NT2/D1 (cell line): ENCODE results near the gene NPAS3.

Source experiments
- DNase-seq: peaks from one replicate; pipeline ENCODE4 v3.0.0-alpha.2; 2011; ENCODE audit warnings: low read depth, low spot score
- H3K27me3 ChIP-seq: 2 replicates; pipeline ENCODE4 v1.6.0; 2011; ENCODE audit warnings: mild to moderate bottlenecking; ENCODE audit not compliant: insufficient read length, insufficient read depth
- H3K36me3 ChIP-seq: 2 replicates; pipeline ENCODE4 v1.6.1; 2011; ENCODE audit warnings: mild to moderate bottlenecking, low read length, mixed read lengths; ENCODE audit not compliant: insufficient read depth, insufficient read length
- H3K4me1 ChIP-seq: 2 replicates; pipeline ENCODE4 v1.5.1; 2011; ENCODE audit not compliant: insufficient read depth, insufficient read length
- H3K4me3 ChIP-seq: 2 replicates; pipeline ENCODE4 v1.5.1; 2011; ENCODE audit warnings: low read depth; ENCODE audit not compliant: insufficient read length
- H3K9ac ChIP-seq: 2 replicates; pipeline ENCODE4 v1.6.0; 2011; ENCODE audit warnings: low read depth; ENCODE audit not compliant: insufficient read length
- H3K9me3 ChIP-seq: 2 replicates; pipeline ENCODE4 v1.5.1; 2011; ENCODE audit warnings: mild to moderate bottlenecking, low read length; ENCODE audit not compliant: insufficient read depth
- SUZ12 ChIP-seq: IDR thresholded peaks from 2 replicates; pipeline ENCODE4 v1.6.1; 2011; ENCODE audit not compliant: insufficient read length, insufficient read depth; ENCODE audit errors: extremely low read depth
- YY1 ChIP-seq: IDR thresholded peaks from 2 replicates; pipeline ENCODE4 v1.6.1; 2011; ENCODE audit not compliant: insufficient read length, insufficient read depth
- ZNF274 ChIP-seq: IDR thresholded peaks from 2 replicates; pipeline ENCODE4 v1.6.1; 2011; ENCODE audit warnings: mild to moderate bottlenecking, low read depth, low read length

The NPAS3 gene

GRCh38 chr14:33527023-33527634 lies 588.5 kb downstream of the NPAS3 start:
- Histone ChIP-seq H3K36me3 (no peaks in the 10 kb centered on the region), H3K4me1 (no peaks in the 10 kb centered on the region), H3K9me3 (no peaks in the 10 kb centered on the region), H3K4me3 (no peak overlapping the region), H3K9ac (no peak overlapping the region), H3K27me3 (no peaks in the 10 kb centered on the region)
- DNase-seq: no peak
- no peak for TF ChIP-seq ZNF274
- TF ChIP-seq YY1: no peak
- TF ChIP-seq SUZ12: no peak

GRCh38 chr14:33528655-33529054 lies 590.0 kb downstream of the NPAS3 start:
- Histone ChIP-seq H3K27me3 (no peaks in the 10 kb centered on the region), H3K36me3 (no peaks in the 10 kb centered on the region), H3K9ac (no peak overlapping the region), H3K4me1 (no peaks in the 10 kb centered on the region), H3K4me3 (no peak overlapping the region), H3K9me3 (no peaks in the 10 kb centered on the region)
- no peak for DNase-seq
- TF ChIP-seq SUZ12: no peak
- no peak for TF ChIP-seq YY1
- TF ChIP-seq ZNF274: no peak

- Histone ChIP-seq H3K27me3 (no peaks in the 10 kb centered on the region), H3K36me3 (no peaks in the 10 kb centered on the region), H3K4me1 (no peaks in the 10 kb centered on the region), H3K9ac (no peak overlapping the region), H3K9me3 (no peaks in the 10 kb centered on the region), H3K4me3 (no peak overlapping the region)
- TF ChIP-seq YY1 (no peak), ZNF274 (no peak)
- no peak for DNase-seq
These were observed 591.4 kb downstream of the NPAS3 start for GRCh38 chr14:33529787-33530757.

GRCh38 chr14:33532553-33532952 lies 593.9 kb downstream of the NPAS3 start:
- no peak overlapping the region for H3K9ac ChIP-seq
- no peaks in the 10 kb centered on the region for H3K4me1 ChIP-seq
- no peaks in the 10 kb centered on the region for H3K36me3 ChIP-seq
- no peaks in the 10 kb centered on the region for H3K27me3 ChIP-seq
- no peak for TF ChIP-seq SUZ12
- TF ChIP-seq YY1: no peak
- TF ChIP-seq ZNF274: no peak
- no peak overlapping the region for H3K4me3 ChIP-seq
- DNase-seq: no peak
- no peaks in the 10 kb centered on the region for H3K9me3 ChIP-seq

GRCh38 chr14:33534104-33534503 lies 595.4 kb downstream of the NPAS3 start:
- Histone ChIP-seq H3K36me3 (no peaks in the 10 kb centered on the region), H3K4me1 (no peaks in the 10 kb centered on the region), H3K4me3 (no peak overlapping the region), H3K9ac (no peak overlapping the region), H3K9me3 (no peaks in the 10 kb centered on the region), H3K27me3 (no peaks in the 10 kb centered on the region)
- TF ChIP-seq SUZ12 (no peak), ZNF274 (no peak), YY1 (no peak)
- DNase-seq: no peak

GRCh38 chr14:33534632-33535031 lies 596.0 kb downstream of the NPAS3 start:
- no peak for DNase-seq
- H3K36me3 ChIP-seq: no peaks in the 10 kb centered on the region
- no peaks in the 10 kb centered on the region for H3K9me3 ChIP-seq
- TF ChIP-seq YY1 (no peak), SUZ12 (no peak), ZNF274 (no peak)
- H3K9ac ChIP-seq: no peak overlapping the region
- no peak overlapping the region for H3K4me3 ChIP-seq
- H3K4me1 ChIP-seq: no peaks in the 10 kb centered on the region
- H3K27me3 ChIP-seq: no peaks in the 10 kb centered on the region

- H3K9me3 ChIP-seq: no peaks in the 10 kb centered on the region
- no peaks in the 10 kb centered on the region for H3K36me3 ChIP-seq
- H3K27me3 ChIP-seq: no peaks in the 10 kb centered on the region
- H3K4me3 ChIP-seq: no peak overlapping the region
- no peaks in the 10 kb centered on the region for H3K4me1 ChIP-seq
- no peak for TF ChIP-seq YY1
- no peak for TF ChIP-seq SUZ12
- no peak for TF ChIP-seq ZNF274
- no peak overlapping the region for H3K9ac ChIP-seq
- DNase-seq: no peak
These were observed 601.3 kb downstream of the NPAS3 start for GRCh38 chr14:33539918-33540357.

GRCh38 chr14:33541171-33541570 lies 602.5 kb downstream of the NPAS3 start:
- DNase-seq: no peak
- Histone ChIP-seq H3K9me3 (no peaks in the 10 kb centered on the region), H3K4me1 (no peaks in the 10 kb centered on the region), H3K36me3 (no peaks in the 10 kb centered on the region), H3K27me3 (no peaks in the 10 kb centered on the region), H3K4me3 (no peak overlapping the region), H3K9ac (no peak overlapping the region)
- no peak for TF ChIP-seq SUZ12
- no peak for TF ChIP-seq ZNF274
- no peak for TF ChIP-seq YY1
